ENCODE data around the gene IGF2BP2. TPM values are rescaled to one million over a fixed set of nuclear protein-coding genes. Genes with fewer than 3 reads are reported as not detected.

Gene IGF2BP2
- total RNA-seq, 1 experiment from 2014 or later = 133 TPM

DNA sequence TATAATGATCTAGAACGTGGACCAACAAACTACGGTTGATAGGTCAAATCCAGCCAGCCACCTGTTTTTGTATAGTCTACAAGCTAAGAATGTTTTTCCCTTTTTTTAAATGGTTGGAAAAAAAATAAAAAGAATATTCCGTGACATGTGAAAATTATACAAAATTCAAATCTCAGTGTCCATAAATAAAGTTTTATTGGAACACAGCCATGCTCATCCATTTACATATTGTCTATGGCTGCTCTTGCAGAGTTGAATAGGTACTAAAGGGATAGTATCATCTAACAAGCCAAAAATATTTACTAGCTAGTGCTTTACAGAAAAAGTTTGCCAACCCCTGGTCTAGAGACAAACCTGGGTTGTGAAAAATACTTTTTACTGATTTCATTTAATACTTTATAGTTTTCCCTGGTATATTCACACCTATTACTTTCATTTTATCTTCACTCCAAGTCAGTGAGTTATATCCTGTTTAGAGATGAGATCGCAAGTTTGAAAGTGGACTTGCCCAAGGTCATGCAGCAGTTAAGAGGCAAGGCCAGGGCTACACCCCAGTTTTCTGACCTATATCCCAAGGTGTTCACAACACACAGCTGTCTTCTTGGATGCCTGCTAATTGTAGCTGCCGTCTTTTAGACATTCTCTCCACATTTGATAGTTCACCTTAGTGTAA, 58.4 kb downstream of the IGF2BP2 start (continued):
- TF ChIP-seq NFE2L1 (CRISPR knock-in tag; IDR thresholded peaks at IDR 0.05) = no peak
- TF ChIP-seq TCF7 (CRISPR knock-in tag; IDR thresholded peaks at IDR 0.05; ENCODE audit: low read depth) = no peak
- TF ChIP-seq ZNF263 (CRISPR knock-in tag; IDR thresholded peaks at IDR 0.05; ENCODE audit: low read depth) = no peak
- no peak for TF ChIP-seq NR2C2 (CRISPR knock-in tag; IDR thresholded peaks at IDR 0.05)
- TF ChIP-seq, protein P1, sequence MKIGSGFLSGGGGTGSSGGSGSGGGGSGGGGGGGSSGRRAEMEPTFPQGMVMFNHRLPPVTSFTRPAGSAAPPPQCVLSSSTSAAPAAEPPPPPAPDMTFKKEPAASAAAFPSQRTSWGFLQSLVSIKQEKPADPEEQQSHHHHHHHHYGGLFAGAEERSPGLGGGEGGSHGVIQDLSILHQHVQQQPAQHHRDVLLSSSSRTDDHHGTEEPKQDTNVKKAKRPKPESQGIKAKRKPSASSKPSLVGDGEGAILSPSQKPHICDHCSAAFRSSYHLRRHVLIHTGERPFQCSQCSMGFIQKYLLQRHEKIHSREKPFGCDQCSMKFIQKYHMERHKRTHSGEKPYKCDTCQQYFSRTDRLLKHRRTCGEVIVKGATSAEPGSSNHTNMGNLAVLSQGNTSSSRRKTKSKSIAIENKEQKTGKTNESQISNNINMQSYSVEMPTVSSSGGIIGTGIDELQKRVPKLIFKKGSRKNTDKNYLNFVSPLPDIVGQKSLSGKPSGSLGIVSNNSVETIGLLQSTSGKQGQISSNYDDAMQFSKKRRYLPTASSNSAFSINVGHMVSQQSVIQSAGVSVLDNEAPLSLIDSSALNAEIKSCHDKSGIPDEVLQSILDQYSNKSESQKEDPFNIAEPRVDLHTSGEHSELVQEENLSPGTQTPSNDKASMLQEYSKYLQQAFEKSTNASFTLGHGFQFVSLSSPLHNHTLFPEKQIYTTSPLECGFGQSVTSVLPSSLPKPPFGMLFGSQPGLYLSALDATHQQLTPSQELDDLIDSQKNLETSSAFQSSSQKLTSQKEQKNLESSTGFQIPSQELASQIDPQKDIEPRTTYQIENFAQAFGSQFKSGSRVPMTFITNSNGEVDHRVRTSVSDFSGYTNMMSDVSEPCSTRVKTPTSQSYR (CRISPR knock-in tag; IDR thresholded peaks at IDR 0.05) = no peak

DNA sequence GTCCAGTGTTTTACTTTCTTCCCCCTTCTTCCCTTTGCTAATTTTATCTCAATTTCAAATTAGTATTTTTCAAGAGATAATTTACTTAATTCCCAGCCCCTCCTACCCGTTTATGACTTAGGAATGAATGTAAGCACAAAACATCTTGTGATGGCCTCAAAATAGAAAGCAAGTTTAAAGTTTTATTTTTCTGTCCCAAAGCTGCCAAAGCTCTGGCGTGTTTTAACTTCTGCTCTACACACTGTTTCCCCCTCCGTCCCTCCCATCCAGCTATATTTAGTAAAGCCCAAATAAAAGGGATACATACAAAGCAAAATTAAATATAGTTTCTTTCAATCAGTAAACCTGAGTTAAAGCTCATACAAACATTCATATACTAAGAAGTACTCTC, 59.9 kb downstream of the IGF2BP2 start:
- H3K4me3 Mint-ChIP-seq = no peak overlapping the region
- DNase-seq (ENCODE audit: low spot score) (no peak), ATAC-seq (no peak)
- no peaks in the 10 kb centered on the region for H3K9me3 Mint-ChIP-seq
- H3K27ac Mint-ChIP-seq = no peak overlapping the region
- H3K27me3 Mint-ChIP-seq (ENCODE audit: low read depth) = no peaks in the 10 kb centered on the region
- TF ChIP-seq MYBL2 (CRISPR knock-in tag; IDR thresholded peaks at IDR 0.05) (no peak), CREM (CRISPR knock-in tag; IDR thresholded peaks at IDR 0.05) (no peak), SMAD4 (CRISPR knock-in tag; IDR thresholded peaks at IDR 0.05) (no peak), OVOL2 (CRISPR knock-in tag; IDR thresholded peaks at IDR 0.05; ENCODE audit: borderline replicate concordance) (no peak), TEAD4 (CRISPR knock-in tag; IDR thresholded peaks at IDR 0.05) (no peak), PRRX2 (CRISPR knock-in tag; IDR thresholded peaks at IDR 0.05) (no peak), ATF1 (CRISPR knock-in tag; IDR thresholded peaks at IDR 0.05) (no peak), RORB (CRISPR knock-in tag; IDR thresholded peaks at IDR 0.05) (no peak), ZNF219 (CRISPR knock-in tag; IDR thresholded peaks at IDR 0.05; ENCODE audit: borderline replicate concordance) (no peak), FOXK1 (CRISPR knock-in tag; IDR thresholded peaks at IDR 0.05) (no peak), ZNF416 (CRISPR knock-in tag; IDR thresholded peaks at IDR 0.05) (no peak), JAZF1 (CRISPR knock-in tag; IDR thresholded peaks at IDR 0.05) (no peak), HMGA2 (CRISPR knock-in tag; IDR thresholded peaks at IDR 0.05) (no peak)
- TF ChIP-seq, protein P2, sequence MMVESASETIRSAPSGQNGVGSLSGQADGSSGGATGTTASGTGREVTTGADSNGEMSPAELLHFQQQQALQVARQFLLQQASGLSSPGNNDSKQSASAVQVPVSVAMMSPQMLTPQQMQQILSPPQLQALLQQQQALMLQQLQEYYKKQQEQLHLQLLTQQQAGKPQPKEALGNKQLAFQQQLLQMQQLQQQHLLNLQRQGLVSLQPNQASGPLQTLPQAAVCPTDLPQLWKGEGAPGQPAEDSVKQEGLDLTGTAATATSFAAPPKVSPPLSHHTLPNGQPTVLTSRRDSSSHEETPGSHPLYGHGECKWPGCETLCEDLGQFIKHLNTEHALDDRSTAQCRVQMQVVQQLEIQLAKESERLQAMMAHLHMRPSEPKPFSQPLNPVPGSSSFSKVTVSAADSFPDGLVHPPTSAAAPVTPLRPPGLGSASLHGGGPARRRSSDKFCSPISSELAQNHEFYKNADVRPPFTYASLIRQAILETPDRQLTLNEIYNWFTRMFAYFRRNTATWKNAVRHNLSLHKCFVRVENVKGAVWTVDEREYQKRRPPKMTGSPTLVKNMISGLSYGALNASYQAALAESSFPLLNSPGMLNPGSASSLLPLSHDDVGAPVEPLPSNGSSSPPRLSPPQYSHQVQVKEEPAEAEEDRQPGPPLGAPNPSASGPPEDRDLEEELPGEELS (CRISPR knock-in tag; IDR thresholded peaks at IDR 0.05) = no peak
- TF ChIP-seq, protein P3, sequence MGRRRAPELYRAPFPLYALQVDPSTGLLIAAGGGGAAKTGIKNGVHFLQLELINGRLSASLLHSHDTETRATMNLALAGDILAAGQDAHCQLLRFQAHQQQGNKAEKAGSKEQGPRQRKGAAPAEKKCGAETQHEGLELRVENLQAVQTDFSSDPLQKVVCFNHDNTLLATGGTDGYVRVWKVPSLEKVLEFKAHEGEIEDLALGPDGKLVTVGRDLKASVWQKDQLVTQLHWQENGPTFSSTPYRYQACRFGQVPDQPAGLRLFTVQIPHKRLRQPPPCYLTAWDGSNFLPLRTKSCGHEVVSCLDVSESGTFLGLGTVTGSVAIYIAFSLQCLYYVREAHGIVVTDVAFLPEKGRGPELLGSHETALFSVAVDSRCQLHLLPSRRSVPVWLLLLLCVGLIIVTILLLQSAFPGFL (CRISPR knock-in tag; IDR thresholded peaks at IDR 0.05; ENCODE audit: borderline replicate concordance) = no peak
- TF ChIP-seq, protein P4, sequence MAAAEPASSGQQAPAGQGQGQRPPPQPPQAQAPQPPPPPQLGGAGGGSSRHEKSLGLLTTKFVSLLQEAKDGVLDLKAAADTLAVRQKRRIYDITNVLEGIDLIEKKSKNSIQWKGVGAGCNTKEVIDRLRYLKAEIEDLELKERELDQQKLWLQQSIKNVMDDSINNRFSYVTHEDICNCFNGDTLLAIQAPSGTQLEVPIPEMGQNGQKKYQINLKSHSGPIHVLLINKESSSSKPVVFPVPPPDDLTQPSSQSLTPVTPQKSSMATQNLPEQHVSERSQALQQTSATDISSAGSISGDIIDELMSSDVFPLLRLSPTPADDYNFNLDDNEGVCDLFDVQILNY (CRISPR knock-in tag; IDR thresholded peaks at IDR 0.05) = no peak
- TF ChIP-seq, protein P5, sequence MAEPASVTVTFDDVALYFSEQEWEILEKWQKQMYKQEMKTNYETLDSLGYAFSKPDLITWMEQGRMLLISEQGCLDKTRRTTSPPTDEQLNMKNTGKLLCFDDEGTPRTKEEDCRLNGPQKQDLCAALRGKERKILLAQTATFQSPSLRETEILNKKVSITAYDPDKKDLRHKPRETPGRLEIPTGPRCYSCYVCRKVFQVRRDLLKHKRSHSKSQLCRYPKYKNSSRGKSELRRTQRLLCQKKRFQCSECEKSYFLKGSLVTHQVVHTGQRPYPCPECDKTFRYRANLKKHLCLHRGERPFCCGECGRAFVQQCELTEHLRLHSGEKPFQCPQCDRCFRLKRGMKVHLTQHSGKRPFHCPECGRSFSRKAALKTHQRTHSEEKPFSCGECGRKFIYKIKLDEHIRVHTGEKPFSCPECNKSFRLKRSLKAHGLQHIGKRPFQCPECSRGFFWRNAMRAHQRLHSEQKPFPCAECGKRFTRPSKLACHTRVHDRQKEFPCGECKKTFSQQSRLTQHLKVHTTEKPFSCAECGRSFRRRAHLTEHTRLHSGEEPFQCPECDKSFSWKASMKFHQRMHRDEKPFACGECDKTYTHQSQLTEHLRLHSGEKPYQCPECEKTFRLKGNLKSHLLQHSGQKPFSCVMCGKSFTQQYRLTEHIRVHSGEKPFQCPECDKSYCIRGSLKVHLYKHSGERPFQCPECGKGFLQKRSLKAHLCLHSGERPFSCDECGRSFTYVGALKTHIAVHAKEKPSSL (CRISPR knock-in tag; conservative IDR thresholded peaks at IDR 0.05) = no peak
- TF ChIP-seq, protein P6, sequence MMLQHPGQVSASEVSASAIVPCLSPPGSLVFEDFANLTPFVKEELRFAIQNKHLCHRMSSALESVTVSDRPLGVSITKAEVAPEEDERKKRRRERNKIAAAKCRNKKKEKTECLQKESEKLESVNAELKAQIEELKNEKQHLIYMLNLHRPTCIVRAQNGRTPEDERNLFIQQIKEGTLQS (CRISPR knock-in tag; conservative IDR thresholded peaks at IDR 0.05) = no peak
- ChIA-PET POLR2A (interaction anchor here (0.8 kb wide), 1 partner anchor 19 kb away, joined by 3 read pairs; no protein-coding TSS in a partner anchor), CTCF (interaction anchor here (0.9 to 6.3 kb wide), 3 partner anchors 31 to 179 kb away, joined by 3 to 40 read pairs (median 8); no protein-coding TSS in a partner anchor)
- H3K36me3 Mint-ChIP-seq = no peaks in the 10 kb centered on the region
- H3K4me1 Mint-ChIP-seq = peaks cover 80% of the 10 kb centered on the region

Measured in WTC11 (cell line).